ENCODE data around the gene HMOX1. TPM values are rescaled to one million over a fixed set of nuclear protein-coding genes. Genes with fewer than 3 reads are reported as not detected.

Gene HMOX1
- total and polyA plus RNA-seq, 2 of the 13 experiments (the other 11 are each of a cell fraction or from before 2014, with no cell fraction given): 53.6 to 67.4 TPM

DNA sequence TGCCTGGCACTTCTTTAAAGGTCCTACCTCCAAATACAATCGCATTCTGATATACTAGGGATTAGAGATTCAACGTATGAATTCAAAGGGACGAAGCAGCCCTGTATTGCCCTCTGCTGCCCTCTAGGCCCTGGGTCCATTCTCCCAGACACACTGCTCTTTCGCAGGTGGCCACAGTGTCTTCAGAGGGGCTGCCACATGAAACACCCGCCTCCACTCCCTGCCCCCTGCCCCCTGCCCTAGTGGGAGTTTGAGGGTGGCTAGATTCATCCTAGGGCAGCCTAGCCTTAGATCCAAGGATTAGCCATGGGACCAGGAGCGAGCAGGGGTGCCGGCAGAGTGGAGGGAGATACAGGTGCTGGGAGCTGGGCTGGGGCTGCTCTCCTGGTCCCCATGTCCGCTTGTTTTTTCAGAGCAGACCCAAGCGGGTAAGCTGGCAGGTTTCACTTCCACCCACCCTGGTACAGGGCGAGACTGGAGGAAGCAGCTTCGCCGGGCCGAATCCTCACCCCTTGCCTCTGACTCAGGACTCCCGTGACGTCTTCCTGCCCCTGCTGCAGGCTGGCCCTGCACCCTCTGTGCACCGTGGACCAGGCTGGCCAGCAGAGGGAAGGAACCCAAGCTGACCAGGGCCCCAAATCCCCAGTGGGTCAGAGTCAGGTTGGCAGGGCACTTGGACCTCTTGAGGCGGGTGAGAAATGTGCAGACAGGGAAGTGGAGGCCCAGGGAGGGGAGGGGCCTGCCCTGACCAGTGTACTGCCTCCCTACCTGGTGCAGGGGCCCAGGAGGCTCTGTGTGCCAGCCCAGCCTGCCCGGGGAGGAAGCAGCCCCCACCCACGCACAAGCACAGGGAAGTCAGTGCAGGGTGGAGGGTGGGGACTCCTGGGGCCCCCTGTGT, 28.4 kb upstream of the HMOX1 start (continued):
- no peak for TF ChIP-seq ZNF143 (CRISPR knock-in tag; IDR thresholded peaks at IDR 0.05)
- no peak for TF ChIP-seq AGO1 (IDR thresholded peaks at IDR 0.05; ENCODE audit: low read depth, low read length, poor library complexity, severe bottlenecking)
- TF ChIP-seq CBX2 (IDR thresholded peaks at IDR 0.05; ENCODE audit: low read depth, low read length): no peak
- TF ChIP-seq CBX2 (CRISPR knock-in tag; IDR thresholded peaks at IDR 0.05; ENCODE audit: low read depth): no peak
- TF ChIP-seq ZNF589 (CRISPR knock-in tag; conservative IDR thresholded peaks at IDR 0.05): no peak
- no peak for TF ChIP-seq PAF1 (CRISPR knock-in tag; IDR thresholded peaks at IDR 0.05)
- no peak for TF ChIP-seq GFI1 (CRISPR knock-in tag; IDR thresholded peaks at IDR 0.05; ENCODE audit: borderline replicate concordance)
- no peak for TF ChIP-seq FUBP1 (CRISPR knock-in tag; IDR thresholded peaks at IDR 0.05; ENCODE audit: borderline replicate concordance)
- no peak for TF ChIP-seq ZFP41 (CRISPR knock-in tag; IDR thresholded peaks at IDR 0.05; ENCODE audit: borderline replicate concordance)
- no peak for TF ChIP-seq ZNF614 (CRISPR knock-in tag; IDR thresholded peaks at IDR 0.05; ENCODE audit: borderline replicate concordance)
- TF ChIP-seq, protein P1, sequence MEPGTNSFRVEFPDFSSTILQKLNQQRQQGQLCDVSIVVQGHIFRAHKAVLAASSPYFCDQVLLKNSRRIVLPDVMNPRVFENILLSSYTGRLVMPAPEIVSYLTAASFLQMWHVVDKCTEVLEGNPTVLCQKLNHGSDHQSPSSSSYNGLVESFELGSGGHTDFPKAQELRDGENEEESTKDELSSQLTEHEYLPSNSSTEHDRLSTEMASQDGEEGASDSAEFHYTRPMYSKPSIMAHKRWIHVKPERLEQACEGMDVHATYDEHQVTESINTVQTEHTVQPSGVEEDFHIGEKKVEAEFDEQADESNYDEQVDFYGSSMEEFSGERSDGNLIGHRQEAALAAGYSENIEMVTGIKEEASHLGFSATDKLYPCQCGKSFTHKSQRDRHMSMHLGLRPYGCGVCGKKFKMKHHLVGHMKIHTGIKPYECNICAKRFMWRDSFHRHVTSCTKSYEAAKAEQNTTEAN (CRISPR knock-in tag; conservative IDR thresholded peaks at IDR 0.05): no peak
- TF ChIP-seq ZNF850 (CRISPR knock-in tag; conservative IDR thresholded peaks at IDR 0.05): no peak
- no peak for TF ChIP-seq ZNF672 (CRISPR knock-in tag; IDR thresholded peaks at IDR 0.05)
- no peak for TF ChIP-seq ZBTB25 (CRISPR knock-in tag; IDR thresholded peaks at IDR 0.05)
- TF ChIP-seq, protein P2, sequence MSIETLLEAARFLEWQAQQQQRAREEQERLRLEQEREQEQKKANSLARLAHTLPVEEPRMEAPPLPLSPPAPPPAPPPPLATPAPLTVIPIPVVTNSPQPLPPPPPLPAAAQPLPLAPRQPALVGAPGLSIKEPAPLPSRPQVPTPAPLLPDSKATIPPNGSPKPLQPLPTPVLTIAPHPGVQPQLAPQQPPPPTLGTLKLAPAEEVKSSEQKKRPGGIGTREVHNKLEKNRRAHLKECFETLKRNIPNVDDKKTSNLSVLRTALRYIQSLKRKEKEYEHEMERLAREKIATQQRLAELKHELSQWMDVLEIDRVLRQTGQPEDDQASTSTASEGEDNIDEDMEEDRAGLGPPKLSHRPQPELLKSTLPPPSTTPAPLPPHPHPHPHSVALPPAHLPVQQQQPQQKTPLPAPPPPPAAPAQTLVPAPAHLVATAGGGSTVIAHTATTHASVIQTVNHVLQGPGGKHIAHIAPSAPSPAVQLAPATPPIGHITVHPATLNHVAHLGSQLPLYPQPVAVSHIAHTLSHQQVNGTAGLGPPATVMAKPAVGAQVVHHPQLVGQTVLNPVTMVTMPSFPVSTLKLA (IDR thresholded peaks at IDR 0.05): no peak
- TF ChIP-seq MTF2 (CRISPR knock-in tag; IDR thresholded peaks at IDR 0.05; ENCODE audit: borderline replicate concordance): no peak
- no peak for TF ChIP-seq ZNF598 (CRISPR knock-in tag; IDR thresholded peaks at IDR 0.05; ENCODE audit: borderline replicate concordance)
- TF ChIP-seq, protein P3, sequence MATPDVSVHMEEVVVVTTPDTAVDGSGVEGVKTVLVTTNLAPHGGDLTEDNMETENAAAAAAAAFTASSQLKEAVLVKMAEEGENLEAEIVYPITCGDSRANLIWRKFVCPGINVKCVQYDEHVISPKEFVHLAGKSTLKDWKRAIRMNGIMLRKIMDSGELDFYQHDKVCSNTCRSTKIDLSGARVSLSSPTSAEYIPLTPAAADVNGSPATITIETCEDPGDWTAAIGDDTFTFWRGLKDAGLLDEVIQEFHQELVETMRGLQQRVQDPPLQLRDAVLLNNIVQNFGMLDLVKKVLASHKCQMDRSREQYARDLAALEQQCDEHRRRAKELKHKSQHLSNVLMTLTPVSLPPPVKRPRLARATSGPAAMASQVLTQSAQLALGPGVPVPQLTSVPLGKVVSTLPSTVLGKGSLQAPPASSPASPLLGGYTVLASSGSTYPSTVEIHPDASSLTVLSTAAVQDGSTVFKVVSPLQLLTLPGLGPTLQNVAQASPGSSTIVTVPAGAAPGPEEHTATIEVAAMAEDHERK (CRISPR knock-in tag; IDR thresholded peaks at IDR 0.05; ENCODE audit: low read depth): no peak
- no peak for TF ChIP-seq ZNF225 (CRISPR knock-in tag; IDR thresholded peaks at IDR 0.05)
- TF ChIP-seq, protein P4, sequence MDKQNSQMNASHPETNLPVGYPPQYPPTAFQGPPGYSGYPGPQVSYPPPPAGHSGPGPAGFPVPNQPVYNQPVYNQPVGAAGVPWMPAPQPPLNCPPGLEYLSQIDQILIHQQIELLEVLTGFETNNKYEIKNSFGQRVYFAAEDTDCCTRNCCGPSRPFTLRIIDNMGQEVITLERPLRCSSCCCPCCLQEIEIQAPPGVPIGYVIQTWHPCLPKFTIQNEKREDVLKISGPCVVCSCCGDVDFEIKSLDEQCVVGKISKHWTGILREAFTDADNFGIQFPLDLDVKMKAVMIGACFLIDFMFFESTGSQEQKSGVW (CRISPR knock-in tag; IDR thresholded peaks at IDR 0.05; ENCODE audit: borderline replicate concordance): no peak
- no peak for TF ChIP-seq ZNF766 (CRISPR knock-in tag; IDR thresholded peaks at IDR 0.05; ENCODE audit: borderline replicate concordance)
